HepG2 (cell line): ENCODE data around the gene MBOAT7. TPM values are rescaled to one million over a fixed set of nuclear protein-coding genes. Genes with fewer than 3 reads are reported as not detected.

ENCODE experiments used
- AGO1 ChIP-seq: fragments of 200-400 bp; formaldehyde crosslinking; IDR thresholded peaks from 2 replicates; pipeline ENCODE4 v1.6.1; 2017; ENCODE audit warnings: mild to moderate bottlenecking, low read depth, low read length, moderate library complexity; ENCODE audit not compliant: poor library complexity, severe bottlenecking
- FOXC1 ChIP-seq: sonication (generic); formaldehyde crosslinking; IDR thresholded peaks from 2 replicates; pipeline ENCODE4 v1.8.0; 2022; ENCODE audit warnings: mild to moderate bottlenecking, missing genetic modification reagents, borderline replicate concordance
- HOXA7 ChIP-seq: sonication (generic); formaldehyde crosslinking; IDR thresholded peaks from 2 replicates; pipeline ENCODE4 v1.8.1; 2022; ENCODE audit warnings: mild to moderate bottlenecking, missing genetic modification reagents, moderate library complexity
- KDM2A ChIP-seq: sonication (generic); formaldehyde crosslinking; IDR thresholded peaks from 2 replicates; pipeline ENCODE4 v1.4.0; 2020; ENCODE audit warnings: low read depth, missing genetic modification reagents, borderline replicate concordance
- MXD4 ChIP-seq: IDR thresholded peaks from 2 replicates; pipeline ENCODE4 v1.6.1; 2016; ENCODE audit warnings: mild to moderate bottlenecking, missing biosample characterization, missing genetic modification reagents
- POLR2AphosphoS2 ChIP-seq: IDR thresholded peaks from 2 replicates; pipeline ENCODE4 v1.6.1; 2011; ENCODE audit warnings: low read depth, low read length, improper control_type of control experiment
- REL ChIP-seq: sonication (generic); formaldehyde crosslinking; conservative IDR thresholded peaks from 2 replicates; pipeline ENCODE4 v1.8.0; 2022; ENCODE audit warnings: mild to moderate bottlenecking, missing genetic modification reagents, moderate library complexity
- SMAD9 ChIP-seq: sonication (generic); formaldehyde crosslinking; IDR thresholded peaks from 2 replicates; pipeline ENCODE4 v1.5.1; 2020; ENCODE audit warnings: mild to moderate bottlenecking, missing genetic modification reagents
- SPEN ChIP-seq: sonication (generic); formaldehyde crosslinking; IDR thresholded peaks from 2 replicates; pipeline ENCODE4 v1.5.1; 2020; ENCODE audit warnings: low read depth, mild to moderate bottlenecking, missing genetic modification reagents
- YEATS4 ChIP-seq: sonication (generic); formaldehyde crosslinking; IDR thresholded peaks from 2 replicates; pipeline ENCODE4 v1.4.0; 2020; ENCODE audit warnings: missing genetic modification reagents, borderline replicate concordance
- YY1 ChIP-seq: IDR thresholded peaks from 2 replicates; pipeline ENCODE4 v1.6.1; 2011; ENCODE audit warnings: low read length, low read depth, moderate library complexity, mild to moderate bottlenecking; ENCODE audit not compliant: insufficient read depth, insufficient replicate concordance
- ZEB1 ChIP-seq: IDR thresholded peaks from 2 replicates; pipeline ENCODE4 v1.6.1; 2012; ENCODE audit warnings: mild to moderate bottlenecking, low read depth, inconsistent platforms; ENCODE audit not compliant: insufficient replicate concordance
- ZGPAT ChIP-seq: IDR thresholded peaks from 2 replicates; pipeline ENCODE4 v1.6.1; 2016; ENCODE audit warnings: mild to moderate bottlenecking
- ZKSCAN5 ChIP-seq: sonication (generic); formaldehyde crosslinking; IDR thresholded peaks from 2 replicates; pipeline ENCODE4 v1.5.1; 2020; ENCODE audit warnings: mild to moderate bottlenecking, missing genetic modification reagents
- ZNF180 ChIP-seq: sonication (generic); formaldehyde crosslinking; IDR thresholded peaks from 2 replicates; pipeline ENCODE4 v1.4.0; 2020; ENCODE audit warnings: low read depth, missing genetic modification reagents, borderline replicate concordance
- ZNF225 ChIP-seq: sonication (generic); formaldehyde crosslinking; IDR thresholded peaks from 2 replicates; pipeline ENCODE4 v1.4.0; 2020; ENCODE audit warnings: mild to moderate bottlenecking, missing genetic modification reagents
- ZNF30 ChIP-seq: sonication (generic); formaldehyde crosslinking; IDR thresholded peaks from 2 replicates; pipeline ENCODE4 v1.5.0; 2020; ENCODE audit warnings: mild to moderate bottlenecking, missing genetic modification reagents
- ZNF354B ChIP-seq: sonication (generic); formaldehyde crosslinking; IDR thresholded peaks from 2 replicates; pipeline ENCODE4 v1.8.0; 2022; ENCODE audit warnings: mild to moderate bottlenecking, missing genetic modification reagents
- ZNF367 ChIP-seq: sonication (generic); formaldehyde crosslinking; IDR thresholded peaks from 2 replicates; pipeline ENCODE4 v1.4.0; 2020; ENCODE audit warnings: missing genetic modification reagents, borderline replicate concordance
- ZNF572 ChIP-seq: sonication (generic); formaldehyde crosslinking; IDR thresholded peaks from 2 replicates; pipeline ENCODE4 v1.5.1; 2020; ENCODE audit warnings: mild to moderate bottlenecking, missing genetic modification reagents
- ZNF687 ChIP-seq: sonication (generic); formaldehyde crosslinking; IDR thresholded peaks from 2 replicates; pipeline ENCODE4 v1.5.1; 2020; ENCODE audit warnings: mild to moderate bottlenecking, missing genetic modification reagents, moderate library complexity
- ZNF792 ChIP-seq: IDR thresholded peaks from 2 replicates; pipeline ENCODE4 v1.6.1; 2016
- ZNF879 ChIP-seq: sonication (generic); formaldehyde crosslinking; IDR thresholded peaks from 2 replicates; pipeline ENCODE4 v1.8.1; 2023; ENCODE audit warnings: missing genetic modification reagents
- ZSCAN5A ChIP-seq: sonication (generic); formaldehyde crosslinking; IDR thresholded peaks from 2 replicates; pipeline ENCODE4 v1.8.0; 2022; ENCODE audit warnings: mild to moderate bottlenecking, missing genetic modification reagents, borderline replicate concordance
- polyA plus RNA-seq, 8 experiments: library from polyadenylated mRNA; depleted of rRNA in 3 of 8; stranded (reverse) in 7 of 8; unstranded in 1 of 8; fragments of >200 nt; fragmentation: Illumina TruSeq in 4 of 8; extraction: Trizol in 4 of 8; gene quantifications; 2 replicates each; pipeline versions ENCODE4 v1.2.1 to v1.2.3, GENCODE V29; 2011 to 2016; ENCODE audit warnings: low read depth in 4 of 8, missing spikeins in 1 of 8, mixed read lengths in 1 of 8; ENCODE audit not compliant: insufficient read depth in 1 of 8
- total RNA-seq, 5 experiments: library from RNA; depleted of rRNA; stranded (reverse); fragments of >200 nt; fragmentation: Illumina TruSeq; extraction: Trizol; gene quantifications; 2 replicates each; pipeline ENCODE4 v1.2.3, GENCODE V29; 2016; ENCODE audit warnings: low read depth in 1 of 5

Gene MBOAT7
- total and polyA plus RNA-seq, 2 of the 13 experiments (the other 11 are each of a cell fraction or from before 2014, with no cell fraction given), result 22.2 to 25.5 TPM

GRCh38 chr19:54207983-54208783 lies 18.8 kb upstream of the MBOAT7 start (continued):
- TF ChIP-seq ZNF687 (peak; percentile 71), ZNF225 (CRISPR knock-in tag) (0 out of 2 replicates have a peak, but pooled peaks have one; percentile 47), YY1 (no peak), ZNF354B (no peak), ZNF30 (CRISPR knock-in tag) (no peak), ZEB1 (no peak), ZNF180 (CRISPR knock-in tag) (no peak), ZSCAN5A (CRISPR knock-in tag) (no peak), MXD4 (CRISPR knock-in tag) (peak; percentile 45; the same call in 1 of the 2 replicates), ZNF879 (no peak), ZGPAT (CRISPR knock-in tag) (peak; percentile 65), ZNF792 (no peak), AGO1 (no peak), HOXA7 (CRISPR knock-in tag) (no peak), ZKSCAN5 (CRISPR knock-in tag) (no peak), REL (CRISPR knock-in tag) (no peak), FOXC1 (CRISPR knock-in tag) (no peak), ZNF367 (CRISPR knock-in tag) (no peak), POLR2AphosphoS2 (peak; percentile 75), KDM2A (CRISPR knock-in tag) (peak; percentile 81; the same call in 1 of the 2 replicates), SPEN (peak; percentile 42; the same call in 1 of the 2 replicates), YEATS4 (CRISPR knock-in tag) (no peak), ZNF572 (CRISPR knock-in tag) (no peak), SMAD9 (CRISPR knock-in tag) (no peak)
